Left lung (tissue), 10 donors: ENCODE measurements around the gene BFSP1. TPM values are rescaled to one million over a fixed set of nuclear protein-coding genes. Genes with fewer than 3 reads are reported as not detected.

Source experiments
- ATAC-seq: fragments of 200-7000 bp; cut with Tn5 transposase; one replicate; pipeline ENCODE4 v1.9.1; 2020; ENCODE audit warnings: moderate library complexity
- DNase-seq, 4 donors: peaks; one replicate each; pipeline ENCODE4 v3.0.0-alpha.2; 2013 to 2020
- H3K27ac ChIP-seq, 2 donors: fragments of 200-600 bp; sonication (generic) in 1 of 2; one replicate each; pipeline versions ENCODE4 v1.5.0 to v1.8.0; 2020 to 2021
- H3K27me3 ChIP-seq, 2 donors: fragments of 200-600 bp; sonication (generic) in 1 of 2; one replicate each; pipeline versions ENCODE4 v1.5.0 to v1.8.0; 2020 to 2021
- H3K36me3 ChIP-seq, 2 donors: fragments of 200-600 bp; sonication (generic) in 1 of 2; one replicate each; pipeline versions ENCODE4 v1.5.0 to v1.8.0; 2020 to 2021
- H3K4me1 ChIP-seq, 2 donors: fragments of 200-600 bp; one replicate each; pipeline ENCODE4 v1.8.0; 2021
- H3K4me3 ChIP-seq, 2 donors: fragments of 200-600 bp; sonication (generic) in 1 of 2; one replicate each; pipeline versions ENCODE4 v1.5.0 to v1.8.0; 2020 to 2021; ENCODE audit warnings: mild to moderate bottlenecking in 1 of 2
- H3K9me3 ChIP-seq, 2 donors: fragments of 200-600 bp; sonication (generic) in 1 of 2; one replicate each; pipeline versions ENCODE4 v1.5.0 to v1.8.0; 2020 to 2021
- intact Hi-C, 2 donors: fragments of 100-400 bp; cut with DNase I; formaldehyde crosslinking; loops; one replicate each; pipeline versions ENCODE4 v1.11.2 to v1.14.2; 2022
- polyA plus RNA-seq, 6 donors: library from polyadenylated mRNA; unstranded; fragments of 120-200 nt; gene quantifications; one replicate each; pipeline ENCODE4 v1.2.1, GENCODE V29; 2013; ENCODE audit not compliant: insufficient read length in 6 of 6
- total RNA-seq, 2 donors: library from RNA; stranded (reverse); fragmentation: NEBNext Ultra II Directional; extraction: Animal tissue kit (Norgen Biotek cat#: 25700); gene quantifications; one replicate each; pipeline ENCODE4 v1.2.1, GENCODE V29; 2021
- TF ChIP-seq, protein P1 (sequence below), 2 donors: fragments of 200-600 bp; sonication (generic) in 1 of 2; IDR thresholded peaks; one replicate each; pipeline versions ENCODE4 v1.5.0 to v1.8.0; 2021; ENCODE audit warnings: antibody characterized with exemption in 2 of 2
- donor health status: DM: no; HTN: yes; CAD: no.
- donor health status: DM: no; HTN: no; CAD: no.

The BFSP1 gene
- total and polyA plus RNA-seq, 8 donors, result 1.9 to 4.2 (median 3.9) TPM

GRCh38 chr20:17466641-17467040 is 64.5 kb downstream of the BFSP1 start:
- Histone ChIP-seq H3K9me3 (no peaks in the 10 kb centered on the region), H3K27ac (no peak overlapping the region), H3K4me3 (no peak overlapping the region), H3K36me3 (no peaks in the 10 kb centered on the region), H3K27me3 (no peaks in the 10 kb centered on the region), H3K4me1 (no peaks in the 10 kb centered on the region)
- TF ChIP-seq, protein P1, sequence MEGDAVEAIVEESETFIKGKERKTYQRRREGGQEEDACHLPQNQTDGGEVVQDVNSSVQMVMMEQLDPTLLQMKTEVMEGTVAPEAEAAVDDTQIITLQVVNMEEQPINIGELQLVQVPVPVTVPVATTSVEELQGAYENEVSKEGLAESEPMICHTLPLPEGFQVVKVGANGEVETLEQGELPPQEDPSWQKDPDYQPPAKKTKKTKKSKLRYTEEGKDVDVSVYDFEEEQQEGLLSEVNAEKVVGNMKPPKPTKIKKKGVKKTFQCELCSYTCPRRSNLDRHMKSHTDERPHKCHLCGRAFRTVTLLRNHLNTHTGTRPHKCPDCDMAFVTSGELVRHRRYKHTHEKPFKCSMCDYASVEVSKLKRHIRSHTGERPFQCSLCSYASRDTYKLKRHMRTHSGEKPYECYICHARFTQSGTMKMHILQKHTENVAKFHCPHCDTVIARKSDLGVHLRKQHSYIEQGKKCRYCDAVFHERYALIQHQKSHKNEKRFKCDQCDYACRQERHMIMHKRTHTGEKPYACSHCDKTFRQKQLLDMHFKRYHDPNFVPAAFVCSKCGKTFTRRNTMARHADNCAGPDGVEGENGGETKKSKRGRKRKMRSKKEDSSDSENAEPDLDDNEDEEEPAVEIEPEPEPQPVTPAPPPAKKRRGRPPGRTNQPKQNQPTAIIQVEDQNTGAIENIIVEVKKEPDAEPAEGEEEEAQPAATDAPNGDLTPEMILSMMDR (IDR thresholded peaks at IDR 0.05), result no peak
- ATAC-seq (no peak), DNase-seq (no peak)
- intact Hi-C loops, result no loop called here

- Histone ChIP-seq H3K4me3 (no peak overlapping the region), H3K9me3 (no peaks in the 10 kb centered on the region), H3K4me1 (no peaks in the 10 kb centered on the region), H3K27me3 (no peaks in the 10 kb centered on the region), H3K27ac (no peak overlapping the region), H3K36me3 (no peaks in the 10 kb centered on the region)
- intact Hi-C loops, result no loop called here
- no peak for ATAC-seq
- TF ChIP-seq, protein P1 (IDR thresholded peaks at IDR 0.05), result no peak
- no peak for DNase-seq
These were observed 65.9 kb downstream of the BFSP1 start for GRCh38 chr20:17465236-17465635.

- H3K36me3 ChIP-seq, result no peaks in the 10 kb centered on the region
- DNase-seq (no peak), ATAC-seq (no peak)
- H3K4me1 ChIP-seq, result no peaks in the 10 kb centered on the region
- intact Hi-C loops, result no loop called here
- no peaks in the 10 kb centered on the region for H3K27me3 ChIP-seq
- no peak overlapping the region for H3K4me3 ChIP-seq
- no peaks in the 10 kb centered on the region for H3K9me3 ChIP-seq
- TF ChIP-seq, protein P1 (IDR thresholded peaks at IDR 0.05), result no peak
- no peak overlapping the region for H3K27ac ChIP-seq
These were observed 67.5 kb downstream of the BFSP1 start for GRCh38 chr20:17463711-17464110.

DNA sequence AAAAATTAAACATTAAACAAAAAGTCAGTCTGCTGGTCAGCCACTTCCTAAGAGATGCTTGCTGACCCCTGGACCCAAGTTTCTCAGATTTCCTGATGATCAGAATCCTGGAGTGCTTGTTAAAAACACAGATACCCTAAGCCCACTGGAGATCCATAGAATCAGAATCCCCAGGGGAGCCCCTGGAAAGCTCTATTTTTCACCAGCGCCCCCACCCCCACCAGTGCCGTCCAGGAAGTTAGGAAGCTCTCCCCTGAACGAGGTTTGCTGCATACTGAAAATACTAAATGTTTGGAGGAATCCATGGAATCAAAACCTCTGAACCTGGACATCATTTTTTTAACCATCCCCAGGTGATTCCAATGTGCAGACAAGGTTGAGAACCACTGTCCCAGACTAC is 69.2 kb downstream of the BFSP1 start:
- ATAC-seq, result no peak

GRCh38 chr20:17460119-17460518 is 71.1 kb downstream of the BFSP1 start:
- no peak overlapping the region for H3K4me3 ChIP-seq
- H3K36me3 ChIP-seq, result no peaks in the 10 kb centered on the region
- no peaks in the 10 kb centered on the region for H3K4me1 ChIP-seq
- H3K9me3 ChIP-seq, result no peaks in the 10 kb centered on the region
- H3K27me3 ChIP-seq, result peaks cover 0 to 7% of the 10 kb centered on the region in 2 donors
- TF ChIP-seq, protein P1 (IDR thresholded peaks at IDR 0.05), result no peak
- ATAC-seq (no peak), DNase-seq (no peak)
- H3K27ac ChIP-seq, result no peak overlapping the region
- intact Hi-C loops, result no loop called here

More for the DNA sequence above, 69.2 kb downstream of the BFSP1 start:
- TF ChIP-seq, protein P1 (IDR thresholded peaks at IDR 0.05), result no peak
- Histone ChIP-seq H3K4me3 (no peak overlapping the region), H3K36me3 (no peaks in the 10 kb centered on the region), H3K4me1 (no peaks in the 10 kb centered on the region), H3K27ac (no peak overlapping the region), H3K9me3 (no peaks in the 10 kb centered on the region), H3K27me3 (no peaks in the 10 kb centered on the region)
- no peak for DNase-seq
- intact Hi-C loops, result no loop called here
